ENCODE results near the gene LRRC45.
A peak's percentile ranks its signal among the peaks of the same experiment; 100 is the strongest.

Gene LRRC45

GRCh38 chr17:82065638-82066303, 42.7 kb downstream of the LRRC45 start, which contains the start of gene DUS1L (continued):
- TF ChIP-seq ELK4 (IDR thresholded peaks at IDR 0.05; ENCODE audit: borderline replicate concordance, low read depth, low read length) (peak; percentile 42; the same call in 1 of the 2 replicates), ZNF114 (tag by site-specific recombination; IDR thresholded peaks at IDR 0.05) (no peak), ZNF514 (tag by site-specific recombination; IDR thresholded peaks at IDR 0.05) (no peak), ZBTB44 (tag by site-specific recombination; IDR thresholded peaks at IDR 0.05) (peak; percentile 62; the same call in 1 of the 2 replicates), HIC1 (tag by site-specific recombination; IDR thresholded peaks at IDR 0.05) (peak; percentile 54; the same call in 1 of the 2 replicates), HOXD13 (CRISPR knock-in tag; IDR thresholded peaks at IDR 0.05; ENCODE audit: borderline replicate concordance) (no peak), ZNF214 (tag by site-specific recombination; IDR thresholded peaks at IDR 0.05; ENCODE audit: borderline replicate concordance) (no peak), ZNF791 (tag by site-specific recombination; IDR thresholded peaks at IDR 0.05) (no peak; the same call in 1 of the 2 replicates), ZBTB7A (tag by site-specific recombination; IDR thresholded peaks at IDR 0.05; ENCODE audit: low read depth) (peak; percentile 97), ZNF785 (tag by site-specific recombination; IDR thresholded peaks at IDR 0.05) (peak; percentile 91; the same call in 1 of the 2 replicates), KLF17 (tag by site-specific recombination; IDR thresholded peaks at IDR 0.05) (peak; percentile 96), ZNF148 (tag by site-specific recombination; IDR thresholded peaks at IDR 0.05; ENCODE audit: borderline replicate concordance) (peak; percentile 84; the same call in 1 of the 2 replicates), ZNF394 (tag by site-specific recombination; IDR thresholded peaks at IDR 0.05; ENCODE audit: borderline replicate concordance) (peak; percentile 58; the same call in 1 of the 2 replicates), ZFP41 (tag by site-specific recombination; IDR thresholded peaks at IDR 0.05; ENCODE audit: borderline replicate concordance) (peak; percentile 68; the same call in 1 of the 2 replicates), ZNF133 (tag by site-specific recombination; IDR thresholded peaks at IDR 0.05) (no peak), ZBTB10 (tag by site-specific recombination; IDR thresholded peaks at IDR 0.05) (peak; percentile 86), ZNF266 (tag by site-specific recombination; IDR thresholded peaks at IDR 0.05; ENCODE audit: low read depth) (no peak), ZNF560 (tag by site-specific recombination; IDR thresholded peaks at IDR 0.05; ENCODE audit: borderline replicate concordance) (no peak), KLF1 (tag by site-specific recombination; IDR thresholded peaks at IDR 0.05) (peak; percentile 43), ZNF335 (tag by site-specific recombination; conservative IDR thresholded peaks at IDR 0.05) (peak; percentile 48), ZSCAN30 (tag by site-specific recombination; IDR thresholded peaks at IDR 0.05) (peak; percentile 98), ZNF184 (tag by site-specific recombination; IDR thresholded peaks at IDR 0.05) (no peak), ZNF555 (tag by site-specific recombination; conservative IDR thresholded peaks at IDR 0.05) (no peak), ZBTB49 (tag by site-specific recombination; IDR thresholded peaks at IDR 0.05; ENCODE audit: low read depth) (no peak), GFI1B (tag by site-specific recombination; IDR thresholded peaks at IDR 0.05) (peak; percentile 31; the same call in 1 of the 2 replicates)

All from HEK293 (cell line).